ENCODE results near the gene NRSN2. TPM values are rescaled to one million over a fixed set of nuclear protein-coding genes. Genes with fewer than 3 reads are reported as not detected.
"Not testable (repeated sequence)": the region's sequence is repeated elsewhere in the genome, so short reads cannot be mapped to it uniquely, and the experiment has no call there.

Gene NRSN2
- total RNA-seq, 1 donor from 2014 or later: 17.3 TPM

GRCh38 chr20:329851-330232 is 17.1 kb upstream of the NRSN2 start:
- no peaks in the 10 kb centered on the region for H3K9me3 ChIP-seq
- TF ChIP-seq CTCF (IDR thresholded peaks at IDR 0.05): no peak
- H3K27ac ChIP-seq: peak overlapping the region; percentile 18
- H3K36me3 ChIP-seq: no peaks in the 10 kb centered on the region
- ATAC-seq (no peak), DNase-seq (no peak)
- H3K4me1 ChIP-seq: peaks cover 34% of the 10 kb centered on the region
- H3K4me3 ChIP-seq: no peak overlapping the region
- intact Hi-C loops (cut with DNase I): no loop called here
- no peaks in the 10 kb centered on the region for H3K27me3 ChIP-seq (ENCODE audit: low read depth)

GRCh38 chr20:330233-331149 is 16.4 kb upstream of the NRSN2 start:
- peak; percentile 50 to 56 for ATAC-seq
- H3K27ac ChIP-seq: peak overlapping the region; percentile 18
- no peaks in the 10 kb centered on the region for H3K36me3 ChIP-seq
- no peaks in the 10 kb centered on the region for H3K27me3 ChIP-seq (ENCODE audit: low read depth)
- TF ChIP-seq CTCF (IDR thresholded peaks at IDR 0.05): peak; percentile 85
- H3K4me3 ChIP-seq: no peak overlapping the region
- no peaks in the 10 kb centered on the region for H3K9me3 ChIP-seq
- intact Hi-C loops (cut with DNase I): no loop called here
- H3K4me1 ChIP-seq: peaks cover 34% of the 10 kb centered on the region
- DNase-seq: no peak

GRCh38 chr20:334578-334977 is 12.3 kb upstream of the NRSN2 start:
- ATAC-seq (no peak), DNase-seq (no peak)
- H3K36me3 ChIP-seq: no peaks in the 10 kb centered on the region
- H3K4me1 ChIP-seq: peaks cover 12% of the 10 kb centered on the region
- no peaks in the 10 kb centered on the region for H3K27me3 ChIP-seq (ENCODE audit: low read depth)
- no peak overlapping the region for H3K27ac ChIP-seq
- intact Hi-C loops (cut with DNase I): no loop called here
- no peak overlapping the region for H3K4me3 ChIP-seq
- no peak for TF ChIP-seq CTCF (IDR thresholded peaks at IDR 0.05)
- H3K9me3 ChIP-seq: no peaks in the 10 kb centered on the region

GRCh38 chr20:336040-336439 is 10.9 kb upstream of the NRSN2 start:
- H3K27me3 ChIP-seq (ENCODE audit: low read depth); DNase-seq; ATAC-seq; H3K27ac ChIP-seq; intact Hi-C loops (cut with DNase I); H3K4me3 ChIP-seq; H3K36me3 ChIP-seq; H3K9me3 ChIP-seq; H3K4me1 ChIP-seq: not testable (repeated sequence)

- TF ChIP-seq CTCF (IDR thresholded peaks at IDR 0.05): no peak
- intact Hi-C loops (cut with DNase I): no loop called here
- H3K9me3 ChIP-seq: no peaks in the 10 kb centered on the region
- H3K27me3 ChIP-seq (ENCODE audit: low read depth): no peaks in the 10 kb centered on the region
- no peak overlapping the region for H3K4me3 ChIP-seq
- DNase-seq (no peak), ATAC-seq (peak in 1 of 2 donors; percentile 6)
- no peak overlapping the region for H3K27ac ChIP-seq
- H3K4me1 ChIP-seq: peaks cover 8% of the 10 kb centered on the region
- no peaks in the 10 kb centered on the region for H3K36me3 ChIP-seq
Measured at GRCh38 chr20:341682-342081, 5.2 kb upstream of the NRSN2 start.

GRCh38 chr20:343107-343506 is 3.8 kb upstream of the NRSN2 start:
- no peak for TF ChIP-seq CTCF (IDR thresholded peaks at IDR 0.05)
- Histone ChIP-seq H3K4me3 (no peak overlapping the region), H3K36me3 (no peaks in the 10 kb centered on the region), H3K27ac (no peak overlapping the region), H3K4me1 (peaks cover 8% of the 10 kb centered on the region), H3K27me3 (ENCODE audit: low read depth) (no peaks in the 10 kb centered on the region), H3K9me3 (no peaks in the 10 kb centered on the region)
- intact Hi-C loops (cut with DNase I): no loop called here
- ATAC-seq: no peak
- DNase-seq: no peak

Data from lower lobe of right lung (tissue), 2 donors.